ENCODE data around the gene AGGF1. TPM values are rescaled to one million over a fixed set of nuclear protein-coding genes. Genes with fewer than 3 reads are reported as not detected.

The AGGF1 gene
- total RNA-seq: 12.6 and 14.5 TPM in 2 replicates

GRCh38 chr5:77030097-77031071, at the start of gene AGGF1:
TSS of gene AGGF1 (plus strand) at chr5:77030404. CDS start at chr5:77030767, 363 bp downstream.

GRCh38 chr5:77086689-77087483, 56.7 kb downstream of the AGGF1 start, which contains the start of gene ZBED3:
TSS of gene ZBED3 (minus strand) at chr5:77087285. CDS start at chr5:77077878, 9,407 bp downstream.

Other genes with a start within 250 kb of the AGGF1 start
- 5.8 and 12.3 TPM in 2 replicates for gene F2RL1, start 211.4 kb upstream of the AGGF1 start, total RNA-seq
- gene S100Z, start 180.4 kb upstream of the AGGF1 start, total RNA-seq: not detected in 2 replicates
- gene CRHBP, start 77.4 kb upstream of the AGGF1 start, total RNA-seq: not detected in 2 replicates
- gene ZBED3, start 56.9 kb downstream of the AGGF1 start, total RNA-seq: 1.5 and 4.7 TPM in 2 replicates
- gene PDE8B, start 180.3 kb downstream of the AGGF1 start, total RNA-seq: not detected in 2 replicates